Measurements from ENCODE around the gene TRPT1.

TRPT1 gene

DNA sequence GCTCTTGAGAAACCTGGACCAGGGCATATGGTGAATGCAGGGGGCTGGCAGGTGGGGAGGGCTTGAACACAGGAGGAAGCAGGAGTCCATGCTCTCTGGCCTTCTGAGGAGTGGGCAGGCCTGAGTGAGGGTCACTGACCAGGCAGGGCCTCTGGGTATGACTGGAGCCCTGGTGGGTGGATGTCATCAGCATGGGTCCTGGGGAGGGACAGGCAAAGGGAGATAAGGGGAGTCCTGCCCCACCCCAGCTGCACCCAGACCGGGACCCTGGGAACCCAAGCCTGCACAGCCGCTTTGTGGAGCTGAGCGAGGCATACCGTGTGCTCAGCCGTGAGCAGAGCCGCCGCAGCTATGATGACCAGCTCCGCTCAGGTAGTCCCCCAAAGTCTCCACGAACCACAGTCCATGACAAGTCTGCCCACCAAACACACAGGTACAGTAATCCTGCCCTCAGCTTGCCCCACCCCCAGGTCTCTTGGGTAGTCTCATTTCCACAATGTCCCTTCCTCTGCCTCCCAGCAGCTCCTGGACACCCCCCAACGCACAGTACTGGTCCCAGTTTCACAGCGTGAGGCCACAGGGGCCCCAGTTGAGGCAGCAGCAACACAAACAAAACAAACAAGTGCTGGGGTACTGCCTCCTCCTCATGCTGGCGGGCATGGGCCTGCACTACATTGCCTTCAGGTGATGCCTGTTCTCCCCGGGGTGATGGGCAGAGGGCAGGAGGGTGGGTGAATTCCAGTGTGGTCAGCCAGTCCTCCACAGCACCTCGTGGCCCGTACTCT is 6.4 kb upstream of the TRPT1 start:
- no peak overlapping the region for H3K27ac ChIP-seq (replicated peaks)
- DNase-seq (ENCODE audit: low read depth in 1 of 2, low spot score in 1 of 2), result no peak
- no peak overlapping the region for H3K4me3 ChIP-seq (replicated peaks; ENCODE audit: insufficient read depth, low read length)
- no peaks in the 10 kb centered on the region for H3K27me3 ChIP-seq (ENCODE audit: insufficient read depth, poor library complexity, severe bottlenecking)
- no peak for TF ChIP-seq POLR2AphosphoS5 (IDR thresholded peaks at IDR 0.05; ENCODE audit: low read depth)
- TF ChIP-seq, protein P1, sequence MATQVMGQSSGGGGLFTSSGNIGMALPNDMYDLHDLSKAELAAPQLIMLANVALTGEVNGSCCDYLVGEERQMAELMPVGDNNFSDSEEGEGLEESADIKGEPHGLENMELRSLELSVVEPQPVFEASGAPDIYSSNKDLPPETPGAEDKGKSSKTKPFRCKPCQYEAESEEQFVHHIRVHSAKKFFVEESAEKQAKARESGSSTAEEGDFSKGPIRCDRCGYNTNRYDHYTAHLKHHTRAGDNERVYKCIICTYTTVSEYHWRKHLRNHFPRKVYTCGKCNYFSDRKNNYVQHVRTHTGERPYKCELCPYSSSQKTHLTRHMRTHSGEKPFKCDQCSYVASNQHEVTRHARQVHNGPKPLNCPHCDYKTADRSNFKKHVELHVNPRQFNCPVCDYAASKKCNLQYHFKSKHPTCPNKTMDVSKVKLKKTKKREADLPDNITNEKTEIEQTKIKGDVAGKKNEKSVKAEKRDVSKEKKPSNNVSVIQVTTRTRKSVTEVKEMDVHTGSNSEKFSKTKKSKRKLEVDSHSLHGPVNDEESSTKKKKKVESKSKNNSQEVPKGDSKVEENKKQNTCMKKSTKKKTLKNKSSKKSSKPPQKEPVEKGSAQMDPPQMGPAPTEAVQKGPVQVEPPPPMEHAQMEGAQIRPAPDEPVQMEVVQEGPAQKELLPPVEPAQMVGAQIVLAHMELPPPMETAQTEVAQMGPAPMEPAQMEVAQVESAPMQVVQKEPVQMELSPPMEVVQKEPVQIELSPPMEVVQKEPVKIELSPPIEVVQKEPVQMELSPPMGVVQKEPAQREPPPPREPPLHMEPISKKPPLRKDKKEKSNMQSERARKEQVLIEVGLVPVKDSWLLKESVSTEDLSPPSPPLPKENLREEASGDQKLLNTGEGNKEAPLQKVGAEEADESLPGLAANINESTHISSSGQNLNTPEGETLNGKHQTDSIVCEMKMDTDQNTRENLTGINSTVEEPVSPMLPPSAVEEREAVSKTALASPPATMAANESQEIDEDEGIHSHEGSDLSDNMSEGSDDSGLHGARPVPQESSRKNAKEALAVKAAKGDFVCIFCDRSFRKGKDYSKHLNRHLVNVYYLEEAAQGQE (IDR thresholded peaks at IDR 0.05; ENCODE audit: insufficient replicate concordance, low read depth), result no peak
- no peak for TF ChIP-seq GABPA (IDR thresholded peaks at IDR 0.05; ENCODE audit: low read depth)
- no peak for TF ChIP-seq SPI1 (IDR thresholded peaks at IDR 0.05; ENCODE audit: borderline replicate concordance, low read depth)
- TF ChIP-seq, protein P2, sequence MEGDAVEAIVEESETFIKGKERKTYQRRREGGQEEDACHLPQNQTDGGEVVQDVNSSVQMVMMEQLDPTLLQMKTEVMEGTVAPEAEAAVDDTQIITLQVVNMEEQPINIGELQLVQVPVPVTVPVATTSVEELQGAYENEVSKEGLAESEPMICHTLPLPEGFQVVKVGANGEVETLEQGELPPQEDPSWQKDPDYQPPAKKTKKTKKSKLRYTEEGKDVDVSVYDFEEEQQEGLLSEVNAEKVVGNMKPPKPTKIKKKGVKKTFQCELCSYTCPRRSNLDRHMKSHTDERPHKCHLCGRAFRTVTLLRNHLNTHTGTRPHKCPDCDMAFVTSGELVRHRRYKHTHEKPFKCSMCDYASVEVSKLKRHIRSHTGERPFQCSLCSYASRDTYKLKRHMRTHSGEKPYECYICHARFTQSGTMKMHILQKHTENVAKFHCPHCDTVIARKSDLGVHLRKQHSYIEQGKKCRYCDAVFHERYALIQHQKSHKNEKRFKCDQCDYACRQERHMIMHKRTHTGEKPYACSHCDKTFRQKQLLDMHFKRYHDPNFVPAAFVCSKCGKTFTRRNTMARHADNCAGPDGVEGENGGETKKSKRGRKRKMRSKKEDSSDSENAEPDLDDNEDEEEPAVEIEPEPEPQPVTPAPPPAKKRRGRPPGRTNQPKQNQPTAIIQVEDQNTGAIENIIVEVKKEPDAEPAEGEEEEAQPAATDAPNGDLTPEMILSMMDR (IDR thresholded peaks at IDR 0.05; ENCODE audit: insufficient read depth, low read length), result no peak

DNA sequence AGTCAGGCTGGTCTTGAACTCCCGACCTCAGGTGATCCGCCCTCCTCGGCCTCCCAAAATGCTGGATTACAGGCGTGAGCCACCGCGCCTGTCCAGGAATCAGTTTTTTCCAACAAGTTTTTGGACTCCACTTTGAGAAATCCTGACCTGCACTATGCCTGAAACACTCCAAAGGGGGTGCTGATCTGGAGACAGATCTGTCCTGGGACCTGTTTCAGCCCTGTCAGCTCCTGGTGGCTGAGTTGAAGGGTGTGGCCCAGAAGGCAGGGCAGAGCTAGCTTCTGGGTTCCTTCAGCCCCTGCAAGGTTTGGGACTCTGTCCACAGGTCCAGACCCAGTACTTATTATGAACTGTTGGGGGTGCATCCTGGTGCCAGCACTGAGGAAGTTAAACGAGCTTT is 5.6 kb upstream of the TRPT1 start:
- TF ChIP-seq POLR2AphosphoS5 (IDR thresholded peaks at IDR 0.05; ENCODE audit: low read depth), result no peak
- TF ChIP-seq, protein P2 (IDR thresholded peaks at IDR 0.05; ENCODE audit: insufficient read depth, low read length), result no peak
- H3K4me3 ChIP-seq (replicated peaks; ENCODE audit: insufficient read depth, low read length), result no peak overlapping the region; the same call in 1 of the 2 replicates
- DNase-seq (ENCODE audit: low read depth in 1 of 2, low spot score in 1 of 2), result no peak
- no peaks in the 10 kb centered on the region for H3K27me3 ChIP-seq (ENCODE audit: insufficient read depth, poor library complexity, severe bottlenecking)
- no peak overlapping the region for H3K27ac ChIP-seq (replicated peaks)

DNA sequence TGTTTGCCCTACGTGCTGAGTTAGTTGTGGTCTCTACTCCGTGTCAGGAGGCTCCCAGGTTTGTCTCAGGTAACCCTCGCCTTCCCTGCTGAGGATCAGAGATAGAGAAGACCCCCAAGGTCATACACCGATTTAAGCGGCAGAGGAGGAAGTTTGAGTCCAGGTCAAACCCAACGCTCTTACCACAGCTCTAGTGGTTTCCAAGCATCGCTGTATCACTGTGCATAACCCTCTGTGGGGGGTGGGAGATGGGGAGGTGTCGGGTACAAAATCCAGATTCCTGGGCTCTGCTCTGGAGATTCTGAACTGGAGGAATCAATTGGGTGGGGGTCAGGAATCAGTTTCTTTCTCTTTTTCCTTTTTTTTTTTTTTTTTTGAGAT is 5.0 kb upstream of the TRPT1 start:
- no peak for TF ChIP-seq POLR2AphosphoS5 (IDR thresholded peaks at IDR 0.05; ENCODE audit: low read depth)
- no peak for TF ChIP-seq SPI1 (IDR thresholded peaks at IDR 0.05; ENCODE audit: borderline replicate concordance, low read depth)
- no peak for TF ChIP-seq GABPA (IDR thresholded peaks at IDR 0.05; ENCODE audit: low read depth)
- TF ChIP-seq, protein P1 (IDR thresholded peaks at IDR 0.05; ENCODE audit: insufficient replicate concordance, low read depth), result no peak
- TF ChIP-seq, protein P2 (IDR thresholded peaks at IDR 0.05; ENCODE audit: insufficient read depth, low read length), result no peak
- H3K27ac ChIP-seq (replicated peaks), result peak overlapping the region; percentile 79
- H3K27me3 ChIP-seq (ENCODE audit: insufficient read depth, poor library complexity, severe bottlenecking), result no peaks in the 10 kb centered on the region
- peak in 1 of 2 experiments; percentile 72 for DNase-seq (ENCODE audit: low read depth in 1 of 2, low spot score in 1 of 2)
- H3K4me3 ChIP-seq (replicated peaks; ENCODE audit: insufficient read depth, low read length), result peak overlapping the region; percentile 73

All from HL-60 (cell line).